ENCODE results near the gene ARRB1.
"Not testable (repeated sequence)": the region's sequence is repeated elsewhere in the genome, so short reads cannot be mapped to it uniquely, and the experiment has no call there.

ARRB1 gene

GRCh38 chr11:75369560-75370255, 18.2 kb upstream of the ARRB1 start:
- Histone ChIP-seq H3K4me3 (ENCODE audit: low read depth, low read length) (no peak overlapping the region), H3K9ac (ENCODE audit: low read depth, low read length) (no peak overlapping the region), H3K27ac (ENCODE audit: low read depth, low read length) (no peak overlapping the region), H3K36me3 (ENCODE audit: control insufficient read depth, insufficient read depth, low read length) (no peaks in the 10 kb centered on the region), H3K9me3 (ENCODE audit: control insufficient read depth, insufficient read depth, low read length) (no peaks in the 10 kb centered on the region), H3K27me3 (ENCODE audit: control insufficient read depth, insufficient read depth, low read length) (no peaks in the 10 kb centered on the region), H3K4me1 (ENCODE audit: control insufficient read depth, insufficient read depth, low read length) (no peaks in the 10 kb centered on the region)

- H3K4me1 ChIP-seq (ENCODE audit: control insufficient read depth, insufficient read depth, low read length); H3K27me3 ChIP-seq (ENCODE audit: control insufficient read depth, insufficient read depth, low read length); H3K4me3 ChIP-seq (ENCODE audit: low read depth, low read length); H3K9ac ChIP-seq (ENCODE audit: low read depth, low read length); H3K27ac ChIP-seq (ENCODE audit: low read depth, low read length); H3K36me3 ChIP-seq (ENCODE audit: control insufficient read depth, insufficient read depth, low read length); H3K9me3 ChIP-seq (ENCODE audit: control insufficient read depth, insufficient read depth, low read length): not testable (repeated sequence)
Measured at GRCh38 chr11:75366826-75367225, 15.4 kb upstream of the ARRB1 start.

GRCh38 chr11:75365711-75366181, 14.3 kb upstream of the ARRB1 start:
- Histone ChIP-seq H3K27me3 (ENCODE audit: control insufficient read depth, insufficient read depth, low read length) (no peaks in the 10 kb centered on the region), H3K27ac (ENCODE audit: low read depth, low read length) (no peak overlapping the region), H3K9ac (ENCODE audit: low read depth, low read length) (no peak overlapping the region), H3K4me3 (ENCODE audit: low read depth, low read length) (no peak overlapping the region), H3K4me1 (ENCODE audit: control insufficient read depth, insufficient read depth, low read length) (no peaks in the 10 kb centered on the region), H3K9me3 (ENCODE audit: control insufficient read depth, insufficient read depth, low read length) (no peaks in the 10 kb centered on the region), H3K36me3 (ENCODE audit: control insufficient read depth, insufficient read depth, low read length) (no peaks in the 10 kb centered on the region)

GRCh38 chr11:75362285-75362684, 10.8 kb upstream of the ARRB1 start:
- H3K9ac ChIP-seq (ENCODE audit: low read depth, low read length); H3K9me3 ChIP-seq (ENCODE audit: control insufficient read depth, insufficient read depth, low read length); H3K36me3 ChIP-seq (ENCODE audit: control insufficient read depth, insufficient read depth, low read length); H3K27ac ChIP-seq (ENCODE audit: low read depth, low read length); H3K4me1 ChIP-seq (ENCODE audit: control insufficient read depth, insufficient read depth, low read length); H3K27me3 ChIP-seq (ENCODE audit: control insufficient read depth, insufficient read depth, low read length); H3K4me3 ChIP-seq (ENCODE audit: low read depth, low read length): not testable (repeated sequence)

GRCh38 chr11:75356613-75357012, 5.2 kb upstream of the ARRB1 start:
- no peak overlapping the region for H3K4me3 ChIP-seq (ENCODE audit: low read depth, low read length)
- H3K36me3 ChIP-seq (ENCODE audit: control insufficient read depth, insufficient read depth, low read length), result no peaks in the 10 kb centered on the region
- no peaks in the 10 kb centered on the region for H3K9me3 ChIP-seq (ENCODE audit: control insufficient read depth, insufficient read depth, low read length)
- H3K9ac ChIP-seq (ENCODE audit: low read depth, low read length), result no peak overlapping the region
- no peak overlapping the region for H3K27ac ChIP-seq (ENCODE audit: low read depth, low read length)
- no peaks in the 10 kb centered on the region for H3K27me3 ChIP-seq (ENCODE audit: control insufficient read depth, insufficient read depth, low read length)
- H3K4me1 ChIP-seq (ENCODE audit: control insufficient read depth, insufficient read depth, low read length), result no peaks in the 10 kb centered on the region

- no peak overlapping the region for H3K27ac ChIP-seq (ENCODE audit: low read depth, low read length)
- peaks cover 11% of the 10 kb centered on the region for H3K27me3 ChIP-seq (ENCODE audit: control insufficient read depth, insufficient read depth, low read length)
- no peaks in the 10 kb centered on the region for H3K36me3 ChIP-seq (ENCODE audit: control insufficient read depth, insufficient read depth, low read length)
- no peak overlapping the region for H3K4me3 ChIP-seq (ENCODE audit: low read depth, low read length)
- H3K9me3 ChIP-seq (ENCODE audit: control insufficient read depth, insufficient read depth, low read length), result no peaks in the 10 kb centered on the region
- H3K9ac ChIP-seq (ENCODE audit: low read depth, low read length), result no peak overlapping the region
- peaks cover 9% of the 10 kb centered on the region; the same call in 1 of the 2 replicates for H3K4me1 ChIP-seq (ENCODE audit: control insufficient read depth, insufficient read depth, low read length)
Measured at GRCh38 chr11:75355051-75355450, 3.6 kb upstream of the ARRB1 start.

GRCh38 chr11:75352588-75353206, 1.2 kb upstream of the ARRB1 start:
- Histone ChIP-seq H3K27ac (ENCODE audit: low read depth, low read length) (no peak overlapping the region), H3K4me1 (ENCODE audit: control insufficient read depth, insufficient read depth, low read length) (peaks cover 25% of the 10 kb centered on the region), H3K9ac (ENCODE audit: low read depth, low read length) (no peak overlapping the region), H3K27me3 (ENCODE audit: control insufficient read depth, insufficient read depth, low read length) (peaks cover 11% of the 10 kb centered on the region), H3K9me3 (ENCODE audit: control insufficient read depth, insufficient read depth, low read length) (no peaks in the 10 kb centered on the region), H3K4me3 (ENCODE audit: low read depth, low read length) (peak overlapping the region; percentile 76), H3K36me3 (ENCODE audit: control insufficient read depth, insufficient read depth, low read length) (no peaks in the 10 kb centered on the region; the same call in 1 of the 2 replicates)

- peaks cover 11% of the 10 kb centered on the region for H3K27me3 ChIP-seq (ENCODE audit: control insufficient read depth, insufficient read depth, low read length)
- H3K4me3 ChIP-seq (ENCODE audit: low read depth, low read length), result peak overlapping the region; percentile 76
- H3K36me3 ChIP-seq (ENCODE audit: control insufficient read depth, insufficient read depth, low read length), result no peaks in the 10 kb centered on the region; the same call in 1 of the 2 replicates
- no peak overlapping the region for H3K27ac ChIP-seq (ENCODE audit: low read depth, low read length)
- H3K4me1 ChIP-seq (ENCODE audit: control insufficient read depth, insufficient read depth, low read length), result peaks cover 30% of the 10 kb centered on the region
- H3K9ac ChIP-seq (ENCODE audit: low read depth, low read length), result peak overlapping the region; percentile 33; the same call in 1 of the 2 replicates
- no peaks in the 10 kb centered on the region for H3K9me3 ChIP-seq (ENCODE audit: control insufficient read depth, insufficient read depth, low read length)
Measured at GRCh38 chr11:75351791-75352587, 528 bp upstream of the ARRB1 start.

GRCh38 chr11:75350743-75351540, 519 bp downstream of the ARRB1 start:
- no peak overlapping the region for H3K9ac ChIP-seq (ENCODE audit: low read depth, low read length)
- H3K36me3 ChIP-seq (ENCODE audit: control insufficient read depth, insufficient read depth, low read length), result no peaks in the 10 kb centered on the region; the same call in 1 of the 2 replicates
- H3K27ac ChIP-seq (ENCODE audit: low read depth, low read length), result peak overlapping the region; percentile 79
- H3K4me1 ChIP-seq (ENCODE audit: control insufficient read depth, insufficient read depth, low read length), result peaks cover 33% of the 10 kb centered on the region
- H3K27me3 ChIP-seq (ENCODE audit: control insufficient read depth, insufficient read depth, low read length), result peaks cover 11% of the 10 kb centered on the region
- no peaks in the 10 kb centered on the region for H3K9me3 ChIP-seq (ENCODE audit: control insufficient read depth, insufficient read depth, low read length)
- H3K4me3 ChIP-seq (ENCODE audit: low read depth, low read length), result peak overlapping the region; percentile 76

- Histone ChIP-seq H3K9ac (ENCODE audit: low read depth, low read length) (no peak overlapping the region), H3K4me1 (ENCODE audit: control insufficient read depth, insufficient read depth, low read length) (peaks cover 34% of the 10 kb centered on the region), H3K36me3 (ENCODE audit: control insufficient read depth, insufficient read depth, low read length) (no peaks in the 10 kb centered on the region; the same call in 1 of the 2 replicates), H3K4me3 (ENCODE audit: low read depth, low read length) (peak overlapping the region; percentile 76; the same call in 1 of the 2 replicates), H3K27me3 (ENCODE audit: control insufficient read depth, insufficient read depth, low read length) (peaks cover 11% of the 10 kb centered on the region), H3K27ac (ENCODE audit: low read depth, low read length) (peak overlapping the region; percentile 79), H3K9me3 (ENCODE audit: control insufficient read depth, insufficient read depth, low read length) (no peaks in the 10 kb centered on the region)
Measured at GRCh38 chr11:75350122-75350742, 1.2 kb downstream of the ARRB1 start.

Data from HUES48 (cell line).